Ramos (cell line): ENCODE measurements around the gene EBPL.
"Not testable (repeated sequence)": the region's sequence is repeated elsewhere in the genome, so short reads cannot be mapped to it uniquely, and the experiment has no call there.

Source experiments
- in situ Hi-C: fragments of 300-500 bp; cut with MboI; formaldehyde crosslinking; loops from one replicate; pipeline ENCODE4 v1.14.3; 2022; ENCODE audit warnings: low sequenced_read_pairs; ENCODE audit not compliant: unreplicated experiment

The EBPL gene

GRCh38 chr13:49690995-49691784, at the start of gene EBPL:
Gene EBPL, minus strand, starts transcription at chr13:49691486. Its CDS starts 62 bp downstream, at chr13:49691424.
- in situ Hi-C loops: no loop called here

- in situ Hi-C loops: no loop called here
These were observed 49.6 kb upstream of the EBPL start for GRCh38 chr13:49740870-49741269.

- in situ Hi-C loops: no loop called here
These were observed 48.4 kb upstream of the EBPL start for GRCh38 chr13:49739498-49740187.

GRCh38 chr13:49733181-49733951, 42.1 kb upstream of the EBPL start:
- in situ Hi-C loops: no loop called here

GRCh38 chr13:49731766-49732165, 40.5 kb upstream of the EBPL start:
- in situ Hi-C loops: no loop called here

- in situ Hi-C loops: no loop called here
These were observed 25.3 kb upstream of the EBPL start for GRCh38 chr13:49716615-49717014.

GRCh38 chr13:49714757-49715156, 23.5 kb upstream of the EBPL start:
- in situ Hi-C loops: no loop called here

GRCh38 chr13:49711218-49711863, 20.1 kb upstream of the EBPL start:
- in situ Hi-C loops: no loop called here

GRCh38 chr13:49704264-49704663, 13.0 kb upstream of the EBPL start:
- in situ Hi-C loops: not testable (repeated sequence)

- in situ Hi-C loops: no loop called here
These were observed 10.2 kb upstream of the EBPL start for GRCh38 chr13:49701491-49701890.

GRCh38 chr13:49697468-49697867, 6.2 kb upstream of the EBPL start:
- in situ Hi-C loops: no loop called here

GRCh38 chr13:49694446-49694845, 3.2 kb upstream of the EBPL start:
- in situ Hi-C loops: no loop called here

- in situ Hi-C loops: no loop called here
These were observed 2.6 kb upstream of the EBPL start for GRCh38 chr13:49693877-49694276.

GRCh38 chr13:49693191-49693733, 2.0 kb upstream of the EBPL start:
- in situ Hi-C loops: no loop called here

GRCh38 chr13:49690133-49690994, 922 bp downstream of the EBPL start:
- in situ Hi-C loops: no loop called here

GRCh38 chr13:49683489-49683888, 7.8 kb downstream of the EBPL start:
- in situ Hi-C loops: no loop called here

- in situ Hi-C loops: no loop called here
These were observed 9.3 kb downstream of the EBPL start for GRCh38 chr13:49681842-49682435.

- in situ Hi-C loops: no loop called here
These were observed 12.0 kb downstream of the EBPL start for GRCh38 chr13:49679246-49679645.
